ENCODE results near the gene SERPINA1.

SERPINA1 gene

DNA sequence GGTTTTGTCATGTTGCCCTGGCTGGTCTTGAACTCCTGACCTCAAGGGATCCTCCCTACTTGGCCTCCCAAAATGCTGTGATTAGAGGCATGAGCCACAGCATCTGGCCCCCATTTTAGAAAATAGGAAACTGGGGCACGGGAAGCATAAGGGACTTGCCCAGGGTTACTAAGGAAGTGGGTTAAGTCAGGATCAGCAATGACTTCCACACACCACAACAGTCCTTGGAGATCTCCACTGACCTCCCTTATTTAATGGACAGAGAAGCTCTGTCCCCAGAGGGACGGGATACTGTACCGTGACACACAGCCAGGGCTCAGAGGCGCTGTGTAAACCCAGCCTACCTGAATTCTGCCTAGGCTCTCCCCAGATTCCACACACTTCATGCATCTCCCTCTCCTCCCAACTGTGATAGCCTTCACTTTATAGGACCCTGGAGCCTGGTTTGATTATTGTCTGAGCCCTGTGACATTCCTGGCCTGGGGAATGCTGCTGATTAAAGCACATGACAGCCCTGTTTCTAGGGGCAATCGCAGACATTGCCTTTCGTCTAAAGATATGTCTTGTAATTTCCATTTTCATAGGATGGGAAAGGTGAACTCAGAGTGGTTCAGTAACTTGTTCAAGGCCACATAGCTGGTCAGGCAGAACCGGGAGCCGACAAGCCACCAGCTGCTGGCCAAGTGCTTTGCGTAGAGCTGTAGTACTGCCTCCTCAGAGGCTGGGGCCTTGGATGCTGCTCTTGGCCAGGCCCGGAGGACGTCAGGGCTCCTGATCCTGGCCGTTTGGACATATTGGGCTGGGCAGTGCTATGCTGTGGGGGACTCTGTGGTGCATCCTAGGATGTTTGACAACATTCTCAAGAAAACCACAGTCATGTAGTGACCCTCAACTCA, 20.8 kb downstream of the SERPINA1 start:
- TF ChIP-seq, protein P1, sequence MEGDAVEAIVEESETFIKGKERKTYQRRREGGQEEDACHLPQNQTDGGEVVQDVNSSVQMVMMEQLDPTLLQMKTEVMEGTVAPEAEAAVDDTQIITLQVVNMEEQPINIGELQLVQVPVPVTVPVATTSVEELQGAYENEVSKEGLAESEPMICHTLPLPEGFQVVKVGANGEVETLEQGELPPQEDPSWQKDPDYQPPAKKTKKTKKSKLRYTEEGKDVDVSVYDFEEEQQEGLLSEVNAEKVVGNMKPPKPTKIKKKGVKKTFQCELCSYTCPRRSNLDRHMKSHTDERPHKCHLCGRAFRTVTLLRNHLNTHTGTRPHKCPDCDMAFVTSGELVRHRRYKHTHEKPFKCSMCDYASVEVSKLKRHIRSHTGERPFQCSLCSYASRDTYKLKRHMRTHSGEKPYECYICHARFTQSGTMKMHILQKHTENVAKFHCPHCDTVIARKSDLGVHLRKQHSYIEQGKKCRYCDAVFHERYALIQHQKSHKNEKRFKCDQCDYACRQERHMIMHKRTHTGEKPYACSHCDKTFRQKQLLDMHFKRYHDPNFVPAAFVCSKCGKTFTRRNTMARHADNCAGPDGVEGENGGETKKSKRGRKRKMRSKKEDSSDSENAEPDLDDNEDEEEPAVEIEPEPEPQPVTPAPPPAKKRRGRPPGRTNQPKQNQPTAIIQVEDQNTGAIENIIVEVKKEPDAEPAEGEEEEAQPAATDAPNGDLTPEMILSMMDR (IDR thresholded peaks at IDR 0.05; ENCODE audit: low read depth, low read length): no peak
- Histone ChIP-seq H3K36me3 (no peaks in the 10 kb centered on the region), H3K27me3 (ENCODE audit: insufficient read depth, low read depth, severe bottlenecking) (no peaks in the 10 kb centered on the region), H3K27ac (no peak overlapping the region), H3K9me3 (ENCODE audit: severe bottlenecking) (no peaks in the 10 kb centered on the region), H3K4me3 (ENCODE audit: low read depth, low read length) (no peak overlapping the region)
- DNase-seq: no peak

DNA sequence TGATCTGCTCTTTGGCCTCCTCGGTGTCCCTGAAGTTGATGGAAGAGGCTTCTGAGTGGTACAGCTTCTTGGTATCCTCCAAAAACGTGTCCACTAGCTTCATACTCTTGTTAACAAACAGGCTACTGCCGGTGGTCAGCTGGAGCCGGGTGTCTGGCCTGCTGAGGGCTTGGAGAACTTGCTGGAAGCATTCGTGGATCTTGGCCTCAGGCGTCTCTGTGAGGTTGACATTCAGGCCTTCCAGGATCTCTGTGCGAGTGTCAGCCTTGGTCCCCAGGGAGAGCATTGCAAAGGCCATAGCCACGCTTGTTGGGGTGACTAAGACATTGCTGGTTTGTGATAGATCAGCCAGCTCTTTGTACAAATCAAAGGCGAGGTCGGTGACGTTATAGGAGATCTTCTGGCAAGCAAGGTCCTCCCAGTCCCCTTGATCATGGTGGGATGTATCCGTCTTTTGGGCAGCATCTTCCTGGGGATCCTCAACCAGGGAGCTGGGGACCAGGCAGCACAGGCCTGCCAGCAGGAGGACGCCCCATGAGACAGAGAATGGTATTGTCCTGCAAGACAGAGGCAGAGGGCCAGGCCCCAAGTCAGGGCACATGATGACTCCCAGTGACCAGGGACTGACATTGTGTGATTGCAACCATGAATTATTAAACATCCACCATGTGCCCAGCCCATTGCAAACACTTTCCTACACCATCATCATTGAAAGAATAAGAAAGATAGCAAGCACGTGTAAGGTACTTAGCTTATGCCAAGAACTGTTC, 22.1 kb downstream of the SERPINA1 start, which contains the start of gene SERPINA2:
SERPINA2 (minus strand) TSS at position 553 of the 770 bp plus-strand sequence.
- Histone ChIP-seq H3K36me3 (no peaks in the 10 kb centered on the region), H3K9me3 (ENCODE audit: severe bottlenecking) (no peaks in the 10 kb centered on the region), H3K27ac (no peak within 1 kb of the TSS), H3K4me3 (ENCODE audit: low read depth, low read length) (no peak within 1 kb of the TSS), H3K27me3 (ENCODE audit: insufficient read depth, low read depth, severe bottlenecking) (no peaks in the 10 kb centered on the region)
- TF ChIP-seq, protein P1 (IDR thresholded peaks at IDR 0.05; ENCODE audit: low read depth, low read length): no peak
- no peak for DNase-seq

DNA sequence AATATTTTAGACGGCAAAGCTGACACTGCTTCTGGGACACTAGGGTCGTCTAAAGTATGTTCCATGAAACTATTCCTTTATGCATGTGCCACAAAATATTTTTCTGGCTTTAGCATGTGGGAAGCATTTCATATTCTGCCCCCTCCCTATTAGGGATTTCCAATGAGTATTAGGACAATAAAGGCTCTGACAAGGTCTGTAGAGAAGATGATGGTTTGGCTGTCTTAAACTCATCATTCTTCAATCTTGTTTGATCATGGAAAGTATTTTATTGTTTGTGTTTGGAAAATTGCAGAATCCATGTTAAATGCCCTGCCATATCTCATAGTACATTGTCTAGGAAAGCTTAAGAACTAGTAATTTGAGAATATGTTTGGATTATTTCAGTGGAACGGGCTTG, 22.8 kb downstream of the SERPINA1 start:
- H3K27me3 ChIP-seq (ENCODE audit: insufficient read depth, low read depth, severe bottlenecking): no peaks in the 10 kb centered on the region
- no peaks in the 10 kb centered on the region for H3K36me3 ChIP-seq
- DNase-seq: no peak
- H3K4me3 ChIP-seq (ENCODE audit: low read depth, low read length): no peak overlapping the region
- TF ChIP-seq, protein P1 (IDR thresholded peaks at IDR 0.05; ENCODE audit: low read depth, low read length): no peak
- H3K27ac ChIP-seq: no peak overlapping the region
- H3K9me3 ChIP-seq (ENCODE audit: severe bottlenecking): no peaks in the 10 kb centered on the region

DNA sequence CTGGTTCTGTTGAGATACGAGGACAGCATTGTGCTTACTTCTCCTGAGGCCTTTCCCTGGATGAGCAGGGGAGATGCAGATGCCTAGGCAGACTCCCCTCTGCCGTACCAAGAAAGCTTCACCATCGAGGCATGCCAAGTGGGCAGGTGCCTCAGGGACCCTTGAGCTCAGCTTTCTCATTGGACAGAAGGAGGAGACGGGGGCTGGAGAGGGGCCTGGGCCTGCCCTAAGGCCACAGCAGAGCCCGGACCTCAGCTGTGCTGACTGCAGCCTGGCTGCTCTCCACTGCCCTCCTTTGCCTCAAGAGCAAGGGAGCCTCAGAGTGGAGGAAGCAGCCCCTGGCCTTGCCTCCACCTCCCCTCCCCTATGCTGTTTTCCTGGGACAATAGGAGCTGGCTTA, 23.4 kb downstream of the SERPINA1 start:
- Histone ChIP-seq H3K27ac (no peak overlapping the region), H3K4me3 (ENCODE audit: low read depth, low read length) (no peak overlapping the region), H3K27me3 (ENCODE audit: insufficient read depth, low read depth, severe bottlenecking) (no peaks in the 10 kb centered on the region), H3K36me3 (no peaks in the 10 kb centered on the region), H3K9me3 (ENCODE audit: severe bottlenecking) (no peaks in the 10 kb centered on the region)
- no peak for DNase-seq
- TF ChIP-seq, protein P1 (IDR thresholded peaks at IDR 0.05; ENCODE audit: low read depth, low read length): no peak

DNA sequence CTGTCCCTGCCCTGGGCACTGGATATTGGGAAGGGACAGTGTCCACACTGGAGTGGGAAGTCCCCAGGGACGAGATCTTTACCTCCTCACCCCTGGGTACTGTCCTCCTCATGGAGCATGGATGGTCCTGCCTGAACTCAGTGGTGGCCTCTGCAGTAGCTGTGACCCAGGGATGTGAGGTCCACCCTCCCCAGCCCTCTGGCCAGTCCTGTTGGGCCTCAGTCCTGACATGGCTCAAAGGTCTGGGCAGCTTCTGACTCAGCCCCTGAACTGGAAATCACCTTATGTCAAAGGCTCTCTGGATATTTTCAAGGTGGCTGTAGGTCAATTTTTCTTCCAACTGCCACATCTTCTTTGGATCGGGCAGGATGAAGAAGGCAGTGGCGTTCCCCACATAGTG, 24.4 kb downstream of the SERPINA1 start:
- TF ChIP-seq, protein P1 (IDR thresholded peaks at IDR 0.05; ENCODE audit: low read depth, low read length): no peak
- Histone ChIP-seq H3K9me3 (ENCODE audit: severe bottlenecking) (no peaks in the 10 kb centered on the region), H3K36me3 (no peaks in the 10 kb centered on the region), H3K27ac (no peak overlapping the region), H3K4me3 (ENCODE audit: low read depth, low read length) (no peak overlapping the region), H3K27me3 (ENCODE audit: insufficient read depth, low read depth, severe bottlenecking) (no peaks in the 10 kb centered on the region)
- no peak for DNase-seq
